Stomach (tissue), 4 donors: ENCODE data around the gene ASB16.

Source experiments
- EP300 ChIP-seq: sonication (generic); formaldehyde crosslinking; IDR thresholded peaks from one replicate; pipeline ENCODE4 v1.6.1; 2017; ENCODE audit warnings: antibody characterized with exemption
- POLR2A ChIP-seq, 4 donors: fragments of 450-650 bp; IDR thresholded peaks; one replicate each; pipeline ENCODE4 v1.6.1; 2016; ENCODE audit warnings: antibody characterized with exemption in 4 of 4, control low read depth in 2 of 4, mild to moderate bottlenecking in 1 of 4, moderate library complexity in 1 of 4
- POLR2AphosphoS5 ChIP-seq, 3 donors: sonication (generic); formaldehyde crosslinking; IDR thresholded peaks; one replicate each; pipeline ENCODE4 v1.6.1; 2016; ENCODE audit warnings: antibody characterized with exemption in 3 of 3
- TF ChIP-seq, protein P1 (sequence below), 7 experiments: fragments of 450-650 bp in 4 of 7; fragments of 200-600 bp in 3 of 7; sonication (generic) in 3 of 7; IDR thresholded peaks; one replicate each; pipeline ENCODE4 v1.5.1; 2016 to 2019; ENCODE audit warnings: antibody characterized with exemption in 7 of 7, control low read depth in 2 of 7, mild to moderate bottlenecking in 1 of 7

DNA sequence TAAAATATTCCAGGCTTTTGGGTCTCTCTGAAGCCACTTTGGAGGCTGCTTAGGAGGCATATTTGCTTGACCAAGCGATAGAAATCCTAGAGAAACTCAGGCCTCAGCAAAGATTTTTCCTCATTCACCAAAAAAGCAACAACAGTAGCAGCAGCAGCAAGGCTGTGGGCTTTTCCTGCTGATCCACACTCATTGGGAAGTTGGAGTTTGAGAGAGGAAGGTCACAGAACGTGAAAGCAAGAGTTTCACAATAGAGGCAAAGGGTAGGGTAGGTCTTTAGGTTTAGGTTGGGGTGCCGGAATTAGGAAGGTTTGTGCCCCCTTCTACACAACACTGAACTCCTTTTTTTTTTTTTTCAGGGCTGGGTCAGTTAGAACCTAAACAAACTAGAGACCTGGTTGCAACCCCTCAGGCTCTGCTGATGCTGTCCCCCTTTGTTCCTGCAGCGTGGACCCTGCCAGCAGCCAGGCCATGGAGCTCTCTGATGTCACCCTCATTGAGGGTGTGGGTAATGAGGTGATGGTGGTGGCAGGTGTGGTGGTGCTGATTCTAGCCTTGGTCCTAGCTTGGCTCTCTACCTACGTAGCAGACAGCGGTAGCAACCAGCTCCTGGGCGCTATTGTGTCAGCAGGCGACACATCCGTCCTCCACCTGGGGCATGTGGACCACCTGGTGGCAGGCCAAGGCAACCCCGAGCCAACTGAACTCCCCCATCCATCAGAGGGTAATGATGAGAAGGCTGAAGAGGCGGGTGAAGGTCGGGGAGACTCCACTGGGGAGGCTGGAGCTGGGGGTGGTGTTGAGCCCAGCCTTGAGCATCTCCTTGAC is 18.3 kb downstream of the ASB16 start:
- TF ChIP-seq, protein P1, sequence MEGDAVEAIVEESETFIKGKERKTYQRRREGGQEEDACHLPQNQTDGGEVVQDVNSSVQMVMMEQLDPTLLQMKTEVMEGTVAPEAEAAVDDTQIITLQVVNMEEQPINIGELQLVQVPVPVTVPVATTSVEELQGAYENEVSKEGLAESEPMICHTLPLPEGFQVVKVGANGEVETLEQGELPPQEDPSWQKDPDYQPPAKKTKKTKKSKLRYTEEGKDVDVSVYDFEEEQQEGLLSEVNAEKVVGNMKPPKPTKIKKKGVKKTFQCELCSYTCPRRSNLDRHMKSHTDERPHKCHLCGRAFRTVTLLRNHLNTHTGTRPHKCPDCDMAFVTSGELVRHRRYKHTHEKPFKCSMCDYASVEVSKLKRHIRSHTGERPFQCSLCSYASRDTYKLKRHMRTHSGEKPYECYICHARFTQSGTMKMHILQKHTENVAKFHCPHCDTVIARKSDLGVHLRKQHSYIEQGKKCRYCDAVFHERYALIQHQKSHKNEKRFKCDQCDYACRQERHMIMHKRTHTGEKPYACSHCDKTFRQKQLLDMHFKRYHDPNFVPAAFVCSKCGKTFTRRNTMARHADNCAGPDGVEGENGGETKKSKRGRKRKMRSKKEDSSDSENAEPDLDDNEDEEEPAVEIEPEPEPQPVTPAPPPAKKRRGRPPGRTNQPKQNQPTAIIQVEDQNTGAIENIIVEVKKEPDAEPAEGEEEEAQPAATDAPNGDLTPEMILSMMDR (IDR thresholded peaks at IDR 0.05) = no peak
- TF ChIP-seq EP300 (no peak), POLR2A (IDR thresholded peaks at IDR 0.05) (no peak), POLR2AphosphoS5 (IDR thresholded peaks at IDR 0.05) (no peak)
